Measurements from ENCODE around the gene PAM. TPM values are rescaled to one million over a fixed set of nuclear protein-coding genes. Genes with fewer than 3 reads are reported as not detected.
A peak's percentile ranks its signal among the peaks of the same experiment; 100 is the strongest.

The PAM gene
- total and polyA plus RNA-seq, 2 of the 8 experiments (the other 6 are each of a cell fraction or from before 2014, with no cell fraction given) = 30.4 to 67.8 TPM

- H3K23ac ChIP-seq (ENCODE audit: insufficient read length) = no peak overlapping the region
- no peaks in the 10 kb centered on the region for H3K23me2 ChIP-seq (ENCODE audit: low read depth, low read length)
- H2BK12ac ChIP-seq (ENCODE audit: low read depth, low read length) = no peak overlapping the region
- H4K91ac ChIP-seq (replicated peaks; ENCODE audit: insufficient read length, low read length) = no peak overlapping the region
- no peaks in the 10 kb centered on the region for H3K36me3 ChIP-seq (ENCODE audit: control insufficient read depth in 2 of 4, insufficient read depth in 4 of 4, low read length in 3 of 4)
- no peak overlapping the region for H3K4me2 ChIP-seq (ENCODE audit: insufficient read depth in 1 of 2, low read depth in 2 of 2, low read length in 2 of 2)
- no peak overlapping the region for H3K14ac ChIP-seq (ENCODE audit: insufficient read length)
- no peaks in the 10 kb centered on the region for H3K27me3 ChIP-seq (replicated peaks in 1 of 4; ENCODE audit: control insufficient read depth in 3 of 4, extremely low read depth in 1 of 4, insufficient read depth in 3 of 4, low read length in 3 of 4)
- DNase-seq (ENCODE audit: low read depth in 1 of 2, low spot score in 2 of 2) (no peak), FAIRE-seq (no peak)
- H2AK5ac ChIP-seq (ENCODE audit: low read depth, low read length) = no peak overlapping the region
- H3K56ac ChIP-seq (replicated peaks; ENCODE audit: insufficient read length, low read depth, low read length) = no peak overlapping the region
- no peak overlapping the region for H3K4me3 ChIP-seq (ENCODE audit: extremely low read depth in 1 of 4, insufficient read depth in 2 of 4, low read depth in 3 of 4, low read length in 4 of 4)
- H3K9me3 ChIP-seq (ENCODE audit: insufficient read depth in 2 of 2, low read depth in 1 of 2, low read length in 1 of 2) = no peaks in the 10 kb centered on the region
- no peak overlapping the region for H4K8ac ChIP-seq (ENCODE audit: extremely low read depth, insufficient read depth, low read length)
- no peak overlapping the region for H3K18ac ChIP-seq (ENCODE audit: extremely low read depth, low read length)
- CTCF ChIA-PET (ENCODE audit: partially characterized antibody) = interaction anchor here (1.5 kb wide), 1 partner anchor 80 kb away, joined by 5 read pairs; no protein-coding TSS in a partner anchor
- H2BK15ac ChIP-seq (ENCODE audit: low read length) = no peak overlapping the region
- H2AFZ ChIP-seq (ENCODE audit: low read length) = peak overlapping the region; percentile 71
- no peaks in the 10 kb centered on the region for H3K79me2 ChIP-seq (ENCODE audit: control insufficient read depth in 1 of 2, insufficient read depth in 2 of 2, low read length in 2 of 2)
- H3K4ac ChIP-seq (replicated peaks; ENCODE audit: insufficient read length, low read depth, low read length) = no peak overlapping the region
- POLR2A ChIA-PET (ENCODE audit: partially characterized antibody) = no interaction called here
- no peak overlapping the region for H3K9ac ChIP-seq (replicated peaks in 1 of 4; ENCODE audit: extremely low read depth in 1 of 4, low read depth in 3 of 4, low read length in 3 of 4)
- H2BK5ac ChIP-seq (ENCODE audit: low read depth, low read length) = no peak overlapping the region
- no peaks in the 10 kb centered on the region for H4K20me1 ChIP-seq (replicated peaks in 1 of 2; ENCODE audit: control insufficient read depth in 1 of 2, insufficient read depth in 2 of 2, low read length in 2 of 2)
- no peak overlapping the region for H2BK120ac ChIP-seq (replicated peaks; ENCODE audit: low read depth, low read length)
- TF ChIP-seq KDM4A (IDR thresholded peaks at IDR 0.05; ENCODE audit: low read depth, low read length, severe bottlenecking) (no peak), JUN (IDR thresholded peaks at IDR 0.05; ENCODE audit: low read depth, low read length) (no peak), ZNF274 (IDR thresholded peaks at IDR 0.05; ENCODE audit: borderline replicate concordance, extremely low read depth, low read length) (no peak)
- H3K4me1 ChIP-seq (replicated peaks in 1 of 4; ENCODE audit: control insufficient read depth in 3 of 4, insufficient read depth in 4 of 4, low read length in 3 of 4) = peaks cover 0 to 4% (median 2%) of the 10 kb centered on the region in 4 experiments; a peak in 2 of 7 replicates
- no peak overlapping the region for H4K5ac ChIP-seq (ENCODE audit: insufficient read length, low read depth, low read length)
- no peak overlapping the region for H3K27ac ChIP-seq (ENCODE audit: low read depth, low read length)
- H3K79me1 ChIP-seq (ENCODE audit: low read depth, low read length) = no peaks in the 10 kb centered on the region
- WGBS, 2 experiments (ENCODE audit: extremely low coverage in 1 of 2, insufficient coverage in 1 of 2, insufficient read length in 1 of 2, insufficient replicate concordance in 2 of 2, low coverage in 1 of 2, low lambda C conversion rate in 2 of 2, missing lambda C conversion rate in 1 of 2) = 83% methylated on average over 3 of the region's 3 CpGs; no CpG with 5 or more reads in 1 of the 2 experiments
- H2BK20ac ChIP-seq (ENCODE audit: low read length) = peak overlapping the region; percentile 73; the same call in 1 of the 2 replicates
Observed at GRCh38 chr5:103059525-103059924, 304.4 kb downstream of the PAM start.

Data from H1 (cell line).